D721Med (cell line): Measurements from ENCODE around the gene BAHD1.

ENCODE experiments used
- DNase-seq: peaks from one replicate; pipeline ENCODE4 v3.0.0; 2011; ENCODE audit warnings: low spot score; ENCODE audit not compliant: insufficient read length
- FAIRE-seq: peaks from 2 replicates; lab custom pipeline; 2011; peaks lifted over from hg19 to GRCh38; lab: Jason Lieb, UNC
- TF ChIP-seq, protein P1 (sequence below): IDR thresholded peaks from 2 replicates; pipeline ENCODE4 v1.5.1; 2012; ENCODE audit warnings: mild to moderate bottlenecking, control low read depth; ENCODE audit not compliant: insufficient read depth; ENCODE audit errors: missing control alignments

BAHD1 gene

DNA sequence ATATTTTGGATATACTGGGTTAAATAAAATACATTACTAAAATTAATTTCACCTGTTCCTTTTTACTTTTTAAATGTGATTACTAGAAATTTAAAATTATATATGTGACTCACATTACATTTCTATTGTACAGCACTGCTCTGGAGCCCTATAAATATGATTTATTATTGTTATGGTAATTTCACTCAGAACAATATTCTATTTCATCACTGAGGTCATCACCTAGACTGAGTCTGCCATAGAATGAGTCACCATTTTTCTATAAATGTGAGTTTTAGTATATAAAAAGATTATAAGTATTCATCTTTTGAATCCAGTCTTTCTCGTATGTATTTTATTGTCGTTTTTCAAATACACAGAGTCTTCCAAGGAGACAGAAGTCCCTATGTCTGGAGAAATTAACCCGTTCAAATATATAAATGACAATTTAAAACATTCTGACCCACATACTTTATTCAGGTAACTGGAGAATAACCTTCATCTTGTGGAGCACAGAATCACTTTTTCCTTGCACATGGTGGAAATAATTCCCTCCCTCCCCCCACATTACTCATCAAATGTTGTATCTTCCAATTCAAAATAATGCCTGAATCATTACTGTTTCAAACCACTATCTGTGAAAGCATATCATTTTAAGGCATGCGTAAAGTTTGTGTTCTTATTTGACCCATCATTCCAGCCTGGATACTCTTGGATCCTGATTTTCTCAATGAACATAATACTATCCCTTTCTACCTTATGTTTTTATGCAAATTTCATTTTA, 60.0 kb downstream of the BAHD1 start:
- no peak for FAIRE-seq
- TF ChIP-seq, protein P1, sequence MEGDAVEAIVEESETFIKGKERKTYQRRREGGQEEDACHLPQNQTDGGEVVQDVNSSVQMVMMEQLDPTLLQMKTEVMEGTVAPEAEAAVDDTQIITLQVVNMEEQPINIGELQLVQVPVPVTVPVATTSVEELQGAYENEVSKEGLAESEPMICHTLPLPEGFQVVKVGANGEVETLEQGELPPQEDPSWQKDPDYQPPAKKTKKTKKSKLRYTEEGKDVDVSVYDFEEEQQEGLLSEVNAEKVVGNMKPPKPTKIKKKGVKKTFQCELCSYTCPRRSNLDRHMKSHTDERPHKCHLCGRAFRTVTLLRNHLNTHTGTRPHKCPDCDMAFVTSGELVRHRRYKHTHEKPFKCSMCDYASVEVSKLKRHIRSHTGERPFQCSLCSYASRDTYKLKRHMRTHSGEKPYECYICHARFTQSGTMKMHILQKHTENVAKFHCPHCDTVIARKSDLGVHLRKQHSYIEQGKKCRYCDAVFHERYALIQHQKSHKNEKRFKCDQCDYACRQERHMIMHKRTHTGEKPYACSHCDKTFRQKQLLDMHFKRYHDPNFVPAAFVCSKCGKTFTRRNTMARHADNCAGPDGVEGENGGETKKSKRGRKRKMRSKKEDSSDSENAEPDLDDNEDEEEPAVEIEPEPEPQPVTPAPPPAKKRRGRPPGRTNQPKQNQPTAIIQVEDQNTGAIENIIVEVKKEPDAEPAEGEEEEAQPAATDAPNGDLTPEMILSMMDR: no peak
- DNase-seq: no peak

DNA sequence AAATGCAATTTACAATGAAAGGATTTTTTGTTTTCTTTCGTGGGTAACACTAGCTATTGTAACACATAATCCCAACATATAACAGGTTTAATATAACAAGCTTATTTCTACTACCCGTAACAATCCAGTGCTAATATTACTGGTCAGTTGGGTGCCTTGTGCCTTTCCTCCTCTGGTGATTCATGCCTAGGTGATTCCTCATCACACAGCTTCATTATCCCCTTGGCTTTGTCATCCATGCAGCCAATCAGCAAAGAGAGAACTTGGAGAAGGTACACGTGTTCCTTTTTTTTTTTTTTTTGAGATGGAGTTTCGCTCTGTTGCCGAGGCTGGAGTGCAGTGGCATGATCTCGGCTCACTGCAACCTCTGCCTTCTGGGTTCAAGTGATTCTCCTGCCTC, 60.7 kb downstream of the BAHD1 start:
- DNase-seq (no peak), FAIRE-seq (no peak)
- TF ChIP-seq, protein P1: no peak

DNA sequence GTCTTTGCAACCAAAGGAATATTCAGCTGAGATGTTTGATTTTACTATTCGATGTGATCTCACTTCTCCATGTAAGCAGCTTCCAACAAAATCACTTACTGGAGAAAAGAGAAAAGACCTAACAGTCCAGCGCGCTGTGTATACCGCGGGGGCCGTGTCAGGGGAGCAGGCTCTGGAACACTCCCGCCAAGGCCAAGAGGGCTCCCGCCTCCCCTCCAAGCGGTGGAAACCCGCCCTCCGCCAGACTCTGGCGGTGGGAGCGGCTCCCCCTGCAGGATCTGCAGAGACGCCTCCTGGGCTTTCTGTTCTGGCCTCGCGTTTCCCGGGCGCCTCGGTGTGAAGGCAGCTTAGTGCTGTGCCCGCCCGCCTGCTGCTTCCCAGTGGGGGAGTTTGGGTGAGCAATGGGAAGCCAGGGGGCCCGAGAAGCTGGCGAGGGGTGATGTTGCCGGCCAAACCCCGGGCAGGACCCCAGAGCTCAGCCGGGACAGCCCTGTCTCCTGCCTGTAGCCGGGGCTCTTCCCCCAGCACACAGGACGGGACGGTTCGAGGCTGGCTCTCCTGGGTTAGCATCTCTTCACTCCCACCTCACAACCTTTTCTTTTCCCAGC, 66.3 kb downstream of the BAHD1 start:
- TF ChIP-seq, protein P1: peak; percentile 61
- FAIRE-seq (no peak), DNase-seq (peak; percentile 73)

DNA sequence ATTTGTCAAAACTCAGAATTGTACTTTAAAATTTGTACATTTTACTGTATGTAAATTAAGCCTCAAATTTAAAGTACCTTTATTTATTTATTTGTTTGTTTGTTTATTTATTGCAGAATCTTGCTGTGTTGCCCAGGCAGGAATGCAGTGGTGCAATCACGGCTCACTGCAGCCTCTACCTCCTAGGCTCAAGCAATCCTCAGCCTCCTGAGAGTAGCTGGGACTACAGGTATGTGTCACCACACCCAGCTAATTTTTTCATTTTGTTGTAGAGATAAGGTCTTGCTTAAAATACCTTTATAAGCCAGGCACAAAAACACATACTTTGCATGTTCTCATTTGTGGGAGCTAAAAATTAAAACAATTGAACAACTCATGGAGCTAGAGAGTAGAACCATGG, 67.5 kb downstream of the BAHD1 start:
- no peak for DNase-seq
- FAIRE-seq: no peak
- TF ChIP-seq, protein P1: no peak

DNA sequence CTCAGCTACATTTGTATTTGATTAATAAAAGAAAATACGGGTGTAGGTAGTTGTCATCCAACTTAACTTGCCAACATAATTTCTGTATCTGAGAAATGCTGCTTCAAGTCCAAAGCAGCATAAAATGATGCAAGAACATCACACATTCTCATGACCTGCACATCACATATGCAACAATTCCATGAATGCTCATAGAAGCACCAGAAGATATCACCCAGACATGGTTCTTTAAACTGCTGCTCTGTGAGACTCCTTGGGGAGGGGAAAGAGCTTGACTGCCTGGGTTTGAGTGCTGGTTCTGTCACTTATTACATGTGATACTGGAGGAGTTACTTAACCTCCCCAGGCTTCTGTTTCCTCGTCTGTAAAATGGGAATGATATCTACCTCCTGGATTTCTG, 69.4 kb downstream of the BAHD1 start:
- no peak for DNase-seq
- TF ChIP-seq, protein P1: no peak
- FAIRE-seq: no peak

DNA sequence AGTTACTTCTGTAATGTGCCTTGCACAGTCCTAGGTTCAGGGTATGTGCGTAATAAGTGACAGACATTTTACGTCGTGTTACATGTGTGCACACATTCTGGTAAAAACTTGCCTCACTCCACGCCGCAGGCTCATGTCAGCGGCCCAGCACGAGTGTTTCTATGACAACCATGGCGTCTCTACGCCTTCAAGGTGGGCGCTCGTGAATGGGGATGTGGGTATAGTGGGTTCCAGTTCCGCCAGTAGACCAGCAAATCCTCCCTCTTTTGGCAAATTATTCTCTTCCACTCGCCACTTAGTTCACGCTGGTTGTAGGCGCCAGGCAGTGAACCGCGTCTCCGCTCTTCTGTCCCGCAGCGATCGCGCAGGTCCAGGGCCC, 70.3 kb downstream of the BAHD1 start:
- TF ChIP-seq, protein P1: no peak
- DNase-seq: no peak
- no peak for FAIRE-seq
